ENCODE results near the gene AARS2.

Gene AARS2

DNA sequence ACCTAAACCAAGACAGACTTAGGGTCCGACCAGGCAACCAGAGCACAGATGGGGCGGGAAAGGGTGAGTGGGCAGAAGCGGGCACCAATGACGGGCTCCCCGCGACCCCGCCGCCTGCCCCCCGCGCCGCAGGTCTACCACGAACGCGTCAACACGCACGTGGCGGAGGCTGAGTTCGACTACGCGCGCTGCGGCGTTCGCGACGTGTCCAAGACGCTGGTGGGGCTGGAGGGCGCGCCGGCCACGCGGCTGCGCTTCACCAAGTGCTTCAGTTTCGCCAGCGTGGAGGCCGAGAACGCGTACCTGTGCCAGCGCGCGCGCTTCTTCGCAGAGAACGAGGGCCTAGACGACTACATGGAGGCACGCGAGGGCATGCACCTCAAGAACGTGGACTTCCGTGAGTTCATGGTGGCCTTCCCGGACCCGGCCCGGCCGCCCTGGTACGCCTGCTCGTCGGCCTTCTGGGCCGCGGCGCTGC lies 37.8 kb downstream of the AARS2 start:
- Histone ChIP-seq H3K9me3 (ENCODE audit: control insufficient read depth, low read length) (no peaks in the 10 kb centered on the region), H3K4me2 (ENCODE audit: low read length, poor library complexity, severe bottlenecking) (no peak overlapping the region), H3K4me3 (ENCODE audit: insufficient read depth in 1 of 2, low read depth in 1 of 2, low read length in 2 of 2) (peak overlapping the region in 1 of 2 experiments; percentile 39), H3K36me3 (ENCODE audit: control insufficient read depth in 1 of 2, insufficient read depth in 2 of 2, low read depth in 1 of 2, low read length in 2 of 2) (no peaks in the 10 kb centered on the region), H2BK15ac (ENCODE audit: low read depth, poor library complexity, severe bottlenecking) (no peak overlapping the region), H2AFZ (ENCODE audit: low read depth, low read length) (no peak overlapping the region), H2BK12ac (ENCODE audit: low read length in 2 of 2) (no peak overlapping the region), H2AK5ac (ENCODE audit: low read length, severe bottlenecking) (no peak overlapping the region), H3K4ac (ENCODE audit: low read depth in 1 of 2, low read length in 2 of 2) (no peak overlapping the region), H3K4me1 (ENCODE audit: control insufficient read depth, insufficient read depth, low read depth, low read length) (peaks cover 3% of the 10 kb centered on the region), H4K8ac (ENCODE audit: low read length) (no peak overlapping the region), H3K23ac (ENCODE audit: low read length in 2 of 2) (no peak overlapping the region), H3K14ac (ENCODE audit: low read length in 2 of 2) (no peak overlapping the region), H3K9ac (ENCODE audit: low read length) (no peak overlapping the region), H3K18ac (ENCODE audit: low read depth in 1 of 2, low read length in 2 of 2) (no peak overlapping the region), H4K91ac (ENCODE audit: low read length) (peak overlapping the region; percentile 43), H3K27ac (ENCODE audit: low read length, poor library complexity, severe bottlenecking) (no peak overlapping the region), H3K79me1 (replicated peaks; ENCODE audit: low read length, poor library complexity, severe bottlenecking) (no peaks in the 10 kb centered on the region), H2BK120ac (ENCODE audit: low read depth, low read length) (no peak overlapping the region), H2BK5ac (ENCODE audit: low read depth, low read length, poor library complexity, severe bottlenecking) (no peak overlapping the region), H3K27me3 (ENCODE audit: control insufficient read depth in 1 of 2, insufficient read depth in 1 of 2, low read length in 2 of 2) (peaks cover 50 to 90% of the 10 kb centered on the region in 2 experiments)
- no peak for DNase-seq
- 96% methylated on average over 59 of the region's 59 CpGs for WGBS

- Histone ChIP-seq H3K27ac (ENCODE audit: low read length, poor library complexity, severe bottlenecking) (no peak overlapping the region), H3K79me1 (replicated peaks; ENCODE audit: low read length, poor library complexity, severe bottlenecking) (no peaks in the 10 kb centered on the region), H3K9me3 (ENCODE audit: control insufficient read depth, low read length) (no peaks in the 10 kb centered on the region), H2AK5ac (ENCODE audit: low read length, severe bottlenecking) (no peak overlapping the region), H4K8ac (ENCODE audit: low read length) (no peak overlapping the region), H3K14ac (ENCODE audit: low read length in 2 of 2) (no peak overlapping the region), H2BK5ac (ENCODE audit: low read depth, low read length, poor library complexity, severe bottlenecking) (no peak overlapping the region), H3K4me2 (ENCODE audit: low read length, poor library complexity, severe bottlenecking) (no peak overlapping the region), H2BK15ac (ENCODE audit: low read depth, poor library complexity, severe bottlenecking) (no peak overlapping the region), H3K4me1 (ENCODE audit: control insufficient read depth, insufficient read depth, low read depth, low read length) (peaks cover 3% of the 10 kb centered on the region), H4K91ac (ENCODE audit: low read length) (no peak overlapping the region), H3K18ac (ENCODE audit: low read depth in 1 of 2, low read length in 2 of 2) (no peak overlapping the region), H2BK120ac (ENCODE audit: low read depth, low read length) (no peak overlapping the region), H3K9ac (ENCODE audit: low read length) (no peak overlapping the region), H2BK12ac (ENCODE audit: low read length in 2 of 2) (no peak overlapping the region), H3K4ac (ENCODE audit: low read depth in 1 of 2, low read length in 2 of 2) (no peak overlapping the region), H2AFZ (ENCODE audit: low read depth, low read length) (no peak overlapping the region), H3K36me3 (ENCODE audit: control insufficient read depth in 1 of 2, insufficient read depth in 2 of 2, low read depth in 1 of 2, low read length in 2 of 2) (no peaks in the 10 kb centered on the region), H3K23ac (ENCODE audit: low read length in 2 of 2) (no peak overlapping the region), H3K27me3 (ENCODE audit: control insufficient read depth in 1 of 2, insufficient read depth in 1 of 2, low read length in 2 of 2) (peaks cover 65 to 89% of the 10 kb centered on the region in 2 experiments), H3K4me3 (ENCODE audit: insufficient read depth in 1 of 2, low read depth in 1 of 2, low read length in 2 of 2) (no peak overlapping the region)
- no peak for DNase-seq
- no CpG with 5 or more reads among the region's 1 CpG for WGBS
These were observed 39.5 kb downstream of the AARS2 start for GRCh38 chr6:44273617-44274016.

- 86% methylated on average over 20 of the region's 23 CpGs for whole genome bisulfite sequencing
- no peak overlapping the region for H3K23ac ChIP-seq (ENCODE audit: low read length in 2 of 2)
- no peaks in the 10 kb centered on the region for H3K36me3 ChIP-seq (ENCODE audit: control insufficient read depth in 1 of 2, insufficient read depth in 2 of 2, low read depth in 1 of 2, low read length in 2 of 2)
- peaks cover 66 to 89% of the 10 kb centered on the region in 2 experiments for H3K27me3 ChIP-seq (ENCODE audit: control insufficient read depth in 1 of 2, insufficient read depth in 1 of 2, low read length in 2 of 2)
- no peak overlapping the region for H3K14ac ChIP-seq (ENCODE audit: low read length in 2 of 2)
- no peak overlapping the region for H2BK15ac ChIP-seq (ENCODE audit: low read depth, poor library complexity, severe bottlenecking)
- no peak overlapping the region for H4K8ac ChIP-seq (ENCODE audit: low read length)
- H2AFZ ChIP-seq (ENCODE audit: low read depth, low read length): no peak overlapping the region
- no peak overlapping the region for H3K9ac ChIP-seq (ENCODE audit: low read length)
- H2AK5ac ChIP-seq (ENCODE audit: low read length, severe bottlenecking): no peak overlapping the region
- H2BK5ac ChIP-seq (ENCODE audit: low read depth, low read length, poor library complexity, severe bottlenecking): no peak overlapping the region
- no peak overlapping the region for H3K27ac ChIP-seq (ENCODE audit: low read length, poor library complexity, severe bottlenecking)
- no peak overlapping the region for H2BK12ac ChIP-seq (ENCODE audit: low read length in 2 of 2)
- H3K4me3 ChIP-seq (ENCODE audit: insufficient read depth in 1 of 2, low read depth in 1 of 2, low read length in 2 of 2): no peak overlapping the region
- H3K4me1 ChIP-seq (ENCODE audit: control insufficient read depth, insufficient read depth, low read depth, low read length): peaks cover 3% of the 10 kb centered on the region
- no peak for DNase-seq
- no peak overlapping the region for H2BK120ac ChIP-seq (ENCODE audit: low read depth, low read length)
- no peak overlapping the region for H3K4ac ChIP-seq (ENCODE audit: low read depth in 1 of 2, low read length in 2 of 2)
- no peak overlapping the region for H3K4me2 ChIP-seq (ENCODE audit: low read length, poor library complexity, severe bottlenecking)
- no peak overlapping the region for H3K18ac ChIP-seq (ENCODE audit: low read depth in 1 of 2, low read length in 2 of 2)
- H3K9me3 ChIP-seq (ENCODE audit: control insufficient read depth, low read length): no peaks in the 10 kb centered on the region
- no peaks in the 10 kb centered on the region for H3K79me1 ChIP-seq (replicated peaks; ENCODE audit: low read length, poor library complexity, severe bottlenecking)
- H4K91ac ChIP-seq (ENCODE audit: low read length): no peak overlapping the region
These were observed 40.1 kb downstream of the AARS2 start for GRCh38 chr6:44272999-44273566.

DNA sequence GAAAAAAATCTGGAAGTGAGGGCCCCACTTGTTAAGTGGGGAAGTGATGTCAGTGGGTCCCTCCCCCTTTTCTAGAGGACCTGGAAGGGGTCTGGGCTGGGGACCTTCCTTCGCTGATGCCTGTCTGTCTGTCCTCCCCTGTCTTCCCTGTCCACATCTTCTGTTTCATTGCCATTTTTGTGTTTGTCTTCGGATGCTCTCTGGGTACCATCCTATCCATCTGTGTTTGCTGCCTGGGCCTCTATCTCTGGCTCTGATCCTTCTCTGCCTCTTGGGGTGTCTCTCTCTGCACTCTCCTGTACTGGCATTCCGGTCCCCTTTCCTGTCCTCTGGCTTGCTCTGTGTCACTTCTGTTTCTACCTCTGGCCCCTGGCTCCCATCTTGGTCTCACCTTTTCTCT lies 40.6 kb downstream of the AARS2 start:
- Histone ChIP-seq H3K79me1 (replicated peaks; ENCODE audit: low read length, poor library complexity, severe bottlenecking) (no peaks in the 10 kb centered on the region), H3K4me2 (ENCODE audit: low read length, poor library complexity, severe bottlenecking) (no peak overlapping the region), H2AFZ (ENCODE audit: low read depth, low read length) (no peak overlapping the region), H3K36me3 (ENCODE audit: control insufficient read depth in 1 of 2, insufficient read depth in 2 of 2, low read depth in 1 of 2, low read length in 2 of 2) (no peaks in the 10 kb centered on the region), H3K27ac (ENCODE audit: low read length, poor library complexity, severe bottlenecking) (no peak overlapping the region), H3K23ac (ENCODE audit: low read length in 2 of 2) (no peak overlapping the region), H3K18ac (ENCODE audit: low read depth in 1 of 2, low read length in 2 of 2) (no peak overlapping the region), H4K91ac (ENCODE audit: low read length) (no peak overlapping the region), H3K9me3 (ENCODE audit: control insufficient read depth, low read length) (no peaks in the 10 kb centered on the region), H3K4me3 (ENCODE audit: insufficient read depth in 1 of 2, low read depth in 1 of 2, low read length in 2 of 2) (no peak overlapping the region), H3K9ac (ENCODE audit: low read length) (no peak overlapping the region), H2BK15ac (ENCODE audit: low read depth, poor library complexity, severe bottlenecking) (no peak overlapping the region), H2BK5ac (ENCODE audit: low read depth, low read length, poor library complexity, severe bottlenecking) (no peak overlapping the region), H2BK12ac (ENCODE audit: low read length in 2 of 2) (no peak overlapping the region), H3K4me1 (ENCODE audit: control insufficient read depth, insufficient read depth, low read depth, low read length) (peaks cover 3% of the 10 kb centered on the region), H4K8ac (ENCODE audit: low read length) (no peak overlapping the region), H2BK120ac (ENCODE audit: low read depth, low read length) (no peak overlapping the region), H3K4ac (ENCODE audit: low read depth in 1 of 2, low read length in 2 of 2) (no peak overlapping the region), H3K27me3 (ENCODE audit: control insufficient read depth in 1 of 2, insufficient read depth in 1 of 2, low read length in 2 of 2) (peaks cover 63 to 84% of the 10 kb centered on the region in 2 experiments), H2AK5ac (ENCODE audit: low read length, severe bottlenecking) (no peak overlapping the region), H3K14ac (ENCODE audit: low read length in 2 of 2) (no peak overlapping the region)
- WGBS: 86% methylated on average over 3 of the region's 3 CpGs
- DNase-seq: no peak

Data from mesenchymal stem cell (in vitro differentiated cells and primary cell).